ENCODE data around the gene TMEM236. TPM values are rescaled to one million over a fixed set of nuclear protein-coding genes. Genes with fewer than 3 reads are reported as not detected.

Gene TMEM236
- total and polyA plus RNA-seq, 2 donors (not counting 3 experiments of a cell fraction or from before 2014, with no cell fraction given): 0.24 to 0.29 TPM

DNA sequence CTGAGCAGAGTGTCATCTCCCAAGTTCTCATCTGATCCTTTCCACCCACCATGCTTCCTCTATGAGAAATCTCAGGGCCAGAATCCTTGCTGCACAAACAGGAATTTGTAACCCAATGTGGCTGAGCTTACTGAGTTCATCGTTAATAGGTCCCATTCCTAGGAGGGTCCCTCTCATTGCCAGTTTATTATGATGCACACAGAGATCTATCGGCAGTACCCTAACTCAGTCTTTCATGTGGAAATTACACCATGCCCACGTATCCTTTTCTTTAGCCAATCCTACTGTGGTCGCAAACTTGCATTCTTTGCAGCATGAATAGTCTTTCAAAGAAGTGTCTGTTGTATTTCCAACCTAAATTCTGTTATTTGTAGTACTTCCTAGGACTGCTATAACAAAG is 12.1 kb downstream of the TMEM236 start:
- dilution Hi-C loops (cut with MboI; ENCODE audit: extremely low pct_ligation_motif_present, low sequenced_read_pairs): no loop called here

DNA sequence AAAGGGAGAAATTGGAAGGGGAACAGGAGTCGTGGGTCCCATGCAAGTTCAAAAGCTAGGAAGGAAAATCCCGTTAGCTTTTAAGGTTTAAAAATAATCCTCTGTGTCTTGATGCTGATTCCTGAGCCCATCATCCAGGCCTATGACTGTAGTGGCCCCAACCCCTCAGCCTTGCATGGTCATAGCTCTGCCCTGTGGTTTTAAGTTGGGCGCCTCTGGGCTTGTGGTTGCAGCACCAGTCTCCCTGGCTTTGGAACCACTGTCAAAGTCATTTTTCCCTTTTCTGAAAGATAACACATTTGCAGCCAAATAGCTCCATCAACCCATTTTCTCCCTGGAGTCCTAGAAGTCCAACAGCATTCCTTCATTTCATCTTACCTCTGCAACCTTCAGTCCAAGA is 13.6 kb downstream of the TMEM236 start:
- Histone ChIP-seq H3K36me3 (ENCODE audit: control insufficient read depth in 2 of 2, extremely low read depth in 1 of 2, insufficient read depth in 2 of 2, low read length in 2 of 2) (no peaks in the 10 kb centered on the region), H3K27ac (ENCODE audit: insufficient read depth, low read depth, low read length) (no peak overlapping the region), H3K79me2 (ENCODE audit: control insufficient read depth, insufficient read depth, low read length) (no peaks in the 10 kb centered on the region), H3K9me1 (replicated peaks; ENCODE audit: control insufficient read depth, extremely low read depth, insufficient read depth, low read length) (no peaks in the 10 kb centered on the region), H2AFZ (ENCODE audit: low read depth, low read length) (no peak overlapping the region), H3K4me2 (ENCODE audit: insufficient read depth, low read length) (no peak overlapping the region), H3K4me1 (ENCODE audit: control insufficient read depth, extremely low read depth, insufficient read depth, low read length) (peaks cover 16% of the 10 kb centered on the region), H3K27me3 (ENCODE audit: control insufficient read depth in 2 of 2, insufficient read depth in 2 of 2, low read length in 2 of 2) (no peaks in the 10 kb centered on the region), H3K9me3 (replicated peaks; ENCODE audit: control insufficient read depth, insufficient read depth, low read length) (no peaks in the 10 kb centered on the region), H3K4me3 (replicated peaks in 1 of 3; ENCODE audit: insufficient read depth in 1 of 3, low read depth in 1 of 3, low read length in 3 of 3) (no peak overlapping the region), H4K20me1 (replicated peaks; ENCODE audit: control insufficient read depth, extremely low read depth, insufficient read depth, low read length) (no peaks in the 10 kb centered on the region), H3K9ac (replicated peaks; ENCODE audit: extremely low read depth, insufficient read depth, low read length) (no peak overlapping the region)
- POLR2A ChIA-PET: no interaction called here
- CTCF ChIA-PET: interaction anchor here (0.8 to 1.3 kb wide), 2 partner anchors 11 to 21 kb away, joined by 3 read pairs; no protein-coding TSS in a partner anchor
- intact Hi-C loops (cut with micrococcal nuclease) (no loop called here), dilution Hi-C loops (cut with MboI; ENCODE audit: extremely low pct_ligation_motif_present, low sequenced_read_pairs) (no loop called here)
- no TSS peak for BruUV-seq (replicated peaks)
- TF ChIP-seq POLR2AphosphoS5 (IDR thresholded peaks at IDR 0.05; ENCODE audit: insufficient read depth, low read depth, low read length): no peak
- TF ChIP-seq MYC (IDR thresholded peaks at IDR 0.05; ENCODE audit: low read depth, low read length): no peak
- TF ChIP-seq, protein P1, sequence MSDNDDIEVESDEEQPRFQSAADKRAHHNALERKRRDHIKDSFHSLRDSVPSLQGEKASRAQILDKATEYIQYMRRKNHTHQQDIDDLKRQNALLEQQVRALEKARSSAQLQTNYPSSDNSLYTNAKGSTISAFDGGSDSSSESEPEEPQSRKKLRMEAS (IDR thresholded peaks at IDR 0.05; ENCODE audit: insufficient read depth, insufficient read length): no peak
- no peak for TF ChIP-seq POLR2A (IDR thresholded peaks at IDR 0.05; ENCODE audit: low read depth, low read length)
- TF ChIP-seq GATA2 (IDR thresholded peaks at IDR 0.05; ENCODE audit: insufficient read depth, insufficient read length, low read depth, low read length): no peak
- TF ChIP-seq, protein P2, sequence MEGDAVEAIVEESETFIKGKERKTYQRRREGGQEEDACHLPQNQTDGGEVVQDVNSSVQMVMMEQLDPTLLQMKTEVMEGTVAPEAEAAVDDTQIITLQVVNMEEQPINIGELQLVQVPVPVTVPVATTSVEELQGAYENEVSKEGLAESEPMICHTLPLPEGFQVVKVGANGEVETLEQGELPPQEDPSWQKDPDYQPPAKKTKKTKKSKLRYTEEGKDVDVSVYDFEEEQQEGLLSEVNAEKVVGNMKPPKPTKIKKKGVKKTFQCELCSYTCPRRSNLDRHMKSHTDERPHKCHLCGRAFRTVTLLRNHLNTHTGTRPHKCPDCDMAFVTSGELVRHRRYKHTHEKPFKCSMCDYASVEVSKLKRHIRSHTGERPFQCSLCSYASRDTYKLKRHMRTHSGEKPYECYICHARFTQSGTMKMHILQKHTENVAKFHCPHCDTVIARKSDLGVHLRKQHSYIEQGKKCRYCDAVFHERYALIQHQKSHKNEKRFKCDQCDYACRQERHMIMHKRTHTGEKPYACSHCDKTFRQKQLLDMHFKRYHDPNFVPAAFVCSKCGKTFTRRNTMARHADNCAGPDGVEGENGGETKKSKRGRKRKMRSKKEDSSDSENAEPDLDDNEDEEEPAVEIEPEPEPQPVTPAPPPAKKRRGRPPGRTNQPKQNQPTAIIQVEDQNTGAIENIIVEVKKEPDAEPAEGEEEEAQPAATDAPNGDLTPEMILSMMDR (IDR thresholded peaks at IDR 0.05; ENCODE audit: extremely low read depth in 1 of 2, insufficient read depth in 1 of 2, low read depth in 1 of 2, low read length in 2 of 2): no peak
- TF ChIP-seq EZH2 (IDR thresholded peaks at IDR 0.05; ENCODE audit: borderline replicate concordance, low read depth, low read length, severe bottlenecking): no peak
- no peak for TF ChIP-seq JUN (IDR thresholded peaks at IDR 0.05; ENCODE audit: borderline replicate concordance, insufficient read depth, insufficient read length, low read depth)
- no peak for TF ChIP-seq FOS (IDR thresholded peaks at IDR 0.05; ENCODE audit: borderline replicate concordance, insufficient read depth, low read length)
- DNase-seq (ENCODE audit: low read depth, low spot score) (no peak), FAIRE-seq (peak; percentile 35)

More for the DNA sequence above, 12.1 kb downstream of the TMEM236 start:
- peak; percentile 24 for FAIRE-seq
- H3K9me1 ChIP-seq (replicated peaks; ENCODE audit: control insufficient read depth, extremely low read depth, insufficient read depth, low read length): no peaks in the 10 kb centered on the region
- no peaks in the 10 kb centered on the region for H4K20me1 ChIP-seq (replicated peaks; ENCODE audit: control insufficient read depth, extremely low read depth, insufficient read depth, low read length)
- no peak overlapping the region for H3K27ac ChIP-seq (ENCODE audit: insufficient read depth, low read depth, low read length)
- no peaks in the 10 kb centered on the region for H3K79me2 ChIP-seq (ENCODE audit: control insufficient read depth, insufficient read depth, low read length)
- ChIA-PET CTCF (no interaction called here), POLR2A (no interaction called here)
- TF ChIP-seq FOS (IDR thresholded peaks at IDR 0.05; ENCODE audit: borderline replicate concordance, insufficient read depth, low read length) (no peak), EZH2 (IDR thresholded peaks at IDR 0.05; ENCODE audit: borderline replicate concordance, low read depth, low read length, severe bottlenecking) (no peak), JUN (IDR thresholded peaks at IDR 0.05; ENCODE audit: borderline replicate concordance, insufficient read depth, insufficient read length, low read depth) (no peak)
- H3K36me3 ChIP-seq (ENCODE audit: control insufficient read depth in 2 of 2, extremely low read depth in 1 of 2, insufficient read depth in 2 of 2, low read length in 2 of 2): no peaks in the 10 kb centered on the region
- H3K9me3 ChIP-seq (replicated peaks; ENCODE audit: control insufficient read depth, insufficient read depth, low read length): no peaks in the 10 kb centered on the region
- no peak overlapping the region for H3K4me2 ChIP-seq (ENCODE audit: insufficient read depth, low read length)
- no peak overlapping the region for H3K4me3 ChIP-seq (replicated peaks in 1 of 3; ENCODE audit: insufficient read depth in 1 of 3, low read depth in 1 of 3, low read length in 3 of 3)
- BruUV-seq (replicated peaks): no TSS peak
- H3K27me3 ChIP-seq (ENCODE audit: control insufficient read depth in 2 of 2, insufficient read depth in 2 of 2, low read length in 2 of 2): no peaks in the 10 kb centered on the region
- H3K9ac ChIP-seq (replicated peaks; ENCODE audit: extremely low read depth, insufficient read depth, low read length): no peak overlapping the region
- H3K4me1 ChIP-seq (ENCODE audit: control insufficient read depth, extremely low read depth, insufficient read depth, low read length): peaks cover 12% of the 10 kb centered on the region
- intact Hi-C loops (cut with micrococcal nuclease): no loop called here
- H2AFZ ChIP-seq (ENCODE audit: low read depth, low read length): no peak overlapping the region
- no peak for DNase-seq (ENCODE audit: low read depth, low spot score)
